PFSK-1 (cell line): ENCODE measurements around the gene RNF223.

Experiments
- FOXP2 ChIP-seq: optimal IDR thresholded peaks from 2 replicates; pipeline ENCODE3; 2011; ENCODE audit warnings: borderline replicate concordance, control low read depth, inconsistent platforms; ENCODE audit not compliant: insufficient read depth; ENCODE audit errors: extremely low read length, extremely low read depth
- POLR2AphosphoS5 ChIP-seq: IDR thresholded peaks from 2 replicates; pipeline ENCODE4 v1.6.1; 2012; ENCODE audit warnings: low read depth, mild to moderate bottlenecking, control low read depth, low read length, moderate library complexity
- SIN3A ChIP-seq: IDR thresholded peaks from 2 replicates; pipeline ENCODE4 v1.6.1; 2012; ENCODE audit warnings: mild to moderate bottlenecking, low read length, moderate library complexity, borderline replicate concordance; ENCODE audit not compliant: insufficient read depth
- TAF1 ChIP-seq: IDR thresholded peaks from 2 replicates; pipeline ENCODE4 v1.6.1; 2012; ENCODE audit warnings: low read length, control low read depth, borderline replicate concordance; ENCODE audit not compliant: insufficient read depth
- TF ChIP-seq, protein P1 (sequence below), 2 experiments: IDR thresholded peaks; 2 replicates each; pipeline versions ENCODE4 v1.6.1 to v1.8.0; 2011 to 2012; ENCODE audit warnings: low read depth in 2 of 2, low read length in 2 of 2, control low read depth in 1 of 2, inconsistent platforms in 1 of 2, mild to moderate bottlenecking in 1 of 2, moderate library complexity in 1 of 2; ENCODE audit not compliant: insufficient read depth in 1 of 2

Gene RNF223

DNA sequence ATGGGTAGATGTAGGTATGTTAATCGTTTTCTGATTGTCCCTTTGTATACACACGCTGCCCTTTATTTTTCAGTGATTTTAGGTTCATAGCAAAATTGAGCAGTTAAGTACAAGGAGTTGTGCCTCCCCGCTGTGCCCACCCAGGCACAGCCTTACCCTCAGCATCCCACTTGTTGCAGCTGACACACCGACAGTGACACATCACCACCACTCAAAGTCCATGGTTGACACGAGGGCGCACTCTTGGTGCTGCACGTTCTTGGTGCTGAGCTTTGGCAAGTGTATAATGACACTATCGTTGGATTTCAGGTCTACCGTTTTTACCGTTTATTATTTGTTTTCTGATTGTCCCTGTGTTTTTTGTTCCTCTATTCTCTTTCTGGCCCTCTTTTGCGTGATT is 26.2 kb upstream of the RNF223 start:
- no peak for TF ChIP-seq FOXP2

DNA sequence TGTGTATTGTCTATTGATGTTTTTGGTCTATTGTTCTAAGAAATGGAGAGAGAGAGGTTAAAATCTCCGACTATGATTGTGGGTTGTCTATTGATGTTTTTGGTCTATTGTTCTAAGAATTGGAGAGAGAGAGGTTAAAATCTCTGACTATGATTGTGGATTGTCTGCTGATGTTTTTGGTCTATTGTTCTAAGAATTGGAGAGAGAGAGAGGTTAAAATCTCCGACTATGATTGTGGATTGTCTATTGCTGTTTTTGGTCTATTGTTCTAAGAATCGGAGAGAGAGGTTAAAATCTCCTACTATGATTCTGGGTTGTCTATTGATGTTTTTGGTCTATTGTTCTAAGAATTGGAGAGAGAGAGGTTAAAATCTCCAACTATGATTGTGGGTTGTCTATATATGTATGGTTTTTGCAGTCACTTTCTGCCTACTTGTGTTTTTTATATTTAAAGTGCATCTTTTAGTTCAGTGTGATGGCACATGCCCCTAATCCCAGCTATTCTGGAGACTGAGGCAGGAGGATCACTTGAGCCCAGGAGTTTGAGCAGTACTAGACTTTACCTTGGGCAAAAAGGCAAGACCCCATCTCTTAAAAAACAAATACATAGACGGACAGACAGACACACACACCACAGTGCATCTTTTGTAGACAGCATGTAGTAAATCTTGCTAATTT is 25.5 kb upstream of the RNF223 start:
- TF ChIP-seq, protein P1, sequence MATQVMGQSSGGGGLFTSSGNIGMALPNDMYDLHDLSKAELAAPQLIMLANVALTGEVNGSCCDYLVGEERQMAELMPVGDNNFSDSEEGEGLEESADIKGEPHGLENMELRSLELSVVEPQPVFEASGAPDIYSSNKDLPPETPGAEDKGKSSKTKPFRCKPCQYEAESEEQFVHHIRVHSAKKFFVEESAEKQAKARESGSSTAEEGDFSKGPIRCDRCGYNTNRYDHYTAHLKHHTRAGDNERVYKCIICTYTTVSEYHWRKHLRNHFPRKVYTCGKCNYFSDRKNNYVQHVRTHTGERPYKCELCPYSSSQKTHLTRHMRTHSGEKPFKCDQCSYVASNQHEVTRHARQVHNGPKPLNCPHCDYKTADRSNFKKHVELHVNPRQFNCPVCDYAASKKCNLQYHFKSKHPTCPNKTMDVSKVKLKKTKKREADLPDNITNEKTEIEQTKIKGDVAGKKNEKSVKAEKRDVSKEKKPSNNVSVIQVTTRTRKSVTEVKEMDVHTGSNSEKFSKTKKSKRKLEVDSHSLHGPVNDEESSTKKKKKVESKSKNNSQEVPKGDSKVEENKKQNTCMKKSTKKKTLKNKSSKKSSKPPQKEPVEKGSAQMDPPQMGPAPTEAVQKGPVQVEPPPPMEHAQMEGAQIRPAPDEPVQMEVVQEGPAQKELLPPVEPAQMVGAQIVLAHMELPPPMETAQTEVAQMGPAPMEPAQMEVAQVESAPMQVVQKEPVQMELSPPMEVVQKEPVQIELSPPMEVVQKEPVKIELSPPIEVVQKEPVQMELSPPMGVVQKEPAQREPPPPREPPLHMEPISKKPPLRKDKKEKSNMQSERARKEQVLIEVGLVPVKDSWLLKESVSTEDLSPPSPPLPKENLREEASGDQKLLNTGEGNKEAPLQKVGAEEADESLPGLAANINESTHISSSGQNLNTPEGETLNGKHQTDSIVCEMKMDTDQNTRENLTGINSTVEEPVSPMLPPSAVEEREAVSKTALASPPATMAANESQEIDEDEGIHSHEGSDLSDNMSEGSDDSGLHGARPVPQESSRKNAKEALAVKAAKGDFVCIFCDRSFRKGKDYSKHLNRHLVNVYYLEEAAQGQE (IDR thresholded peaks at IDR 0.05; ENCODE audit: insufficient read depth in 1 of 2, low read depth in 2 of 2, low read length in 2 of 2): no peak
- TF ChIP-seq FOXP2 (no peak), TAF1 (no peak), POLR2AphosphoS5 (no peak), SIN3A (no peak)

DNA sequence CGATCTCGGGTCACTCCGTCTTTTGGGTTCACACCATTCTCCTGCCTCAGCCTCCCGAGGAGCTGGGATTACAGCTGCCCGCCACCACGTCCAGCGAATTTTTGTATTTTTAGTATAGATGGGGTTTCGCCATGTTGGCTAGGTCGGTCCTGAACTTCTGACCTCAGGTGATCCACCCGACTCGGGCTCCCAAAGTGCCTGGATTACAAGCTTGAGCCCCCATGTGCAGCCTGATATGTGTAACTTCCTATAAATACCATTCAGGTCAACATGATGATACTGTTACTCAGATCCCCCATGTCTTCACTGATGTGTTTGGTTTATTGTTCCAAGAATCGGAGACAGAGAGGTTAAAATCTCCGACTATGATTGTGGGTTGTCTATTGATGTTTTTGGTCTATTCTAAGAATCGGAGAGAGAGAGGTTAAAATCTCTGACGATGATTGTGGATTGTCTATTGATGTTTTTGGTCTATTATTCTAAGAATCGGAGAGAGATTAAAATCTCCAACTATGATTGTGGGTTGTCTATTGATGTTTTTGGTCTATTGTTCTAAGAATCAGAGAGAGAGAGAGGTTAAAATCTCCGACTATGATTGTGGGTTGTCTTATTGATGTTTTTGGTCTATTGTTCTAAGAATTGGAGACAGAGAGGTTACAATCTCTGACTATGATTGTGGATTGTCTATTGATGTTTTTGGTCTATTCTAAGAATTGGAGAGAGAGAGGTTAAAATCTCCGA is 24.7 kb upstream of the RNF223 start:
- TF ChIP-seq SIN3A: no peak
- TF ChIP-seq, protein P1 (IDR thresholded peaks at IDR 0.05; ENCODE audit: insufficient read depth in 1 of 2, low read depth in 2 of 2, low read length in 2 of 2): no peak
- TF ChIP-seq FOXP2: no peak
- TF ChIP-seq POLR2AphosphoS5: no peak
- no peak for TF ChIP-seq TAF1

DNA sequence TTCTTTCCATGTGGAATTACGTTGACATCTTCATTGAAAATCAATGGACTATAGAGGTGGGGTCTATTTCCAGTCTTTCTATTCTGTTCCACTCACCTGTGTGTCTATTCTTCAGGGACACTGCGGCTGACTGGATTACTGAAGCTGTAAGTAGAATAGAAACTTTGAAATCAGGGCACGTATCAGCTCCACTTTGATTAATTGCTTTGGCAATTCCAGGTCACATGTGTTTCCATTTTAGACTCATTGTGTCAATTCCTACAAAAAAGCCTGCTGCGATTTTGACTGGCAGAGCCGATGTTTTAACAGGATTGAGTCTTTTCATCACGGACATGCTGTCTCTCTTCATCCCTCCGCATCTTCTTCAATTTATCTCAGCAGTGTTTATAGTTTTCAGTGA is 20.9 kb upstream of the RNF223 start:
- TF ChIP-seq, protein P1 (IDR thresholded peaks at IDR 0.05; ENCODE audit: insufficient read depth in 1 of 2, low read depth in 2 of 2, low read length in 2 of 2): no peak
- TF ChIP-seq FOXP2 (no peak), TAF1 (no peak), POLR2AphosphoS5 (no peak)

DNA sequence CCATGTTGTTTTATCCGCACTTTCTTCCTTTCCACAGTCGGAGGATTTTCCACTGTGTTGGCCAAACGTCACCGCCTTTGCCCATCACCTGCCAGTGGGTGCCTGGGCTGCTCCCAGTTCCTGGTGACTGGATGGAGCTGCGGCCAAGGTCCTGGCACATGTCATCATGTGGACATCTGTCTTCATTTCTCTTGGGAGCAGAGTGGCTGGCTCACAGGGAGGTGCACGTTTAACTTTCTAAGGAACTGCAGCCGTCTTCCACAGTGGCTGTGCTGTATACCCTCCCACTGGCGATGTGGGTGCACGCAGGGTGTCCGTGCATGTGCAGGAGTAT is 19.5 kb upstream of the RNF223 start:
- TF ChIP-seq POLR2AphosphoS5 (no peak), SIN3A (no peak), FOXP2 (no peak), TAF1 (no peak)
- TF ChIP-seq, protein P1 (IDR thresholded peaks at IDR 0.05; ENCODE audit: insufficient read depth in 1 of 2, low read depth in 2 of 2, low read length in 2 of 2): no peak
